K562 (cell line): ENCODE measurements around the gene AKAP13. TPM values are rescaled to one million over a fixed set of nuclear protein-coding genes. Genes with fewer than 3 reads are reported as not detected.

Source experiments
- ATAC-seq: fragments of 200-7000 bp; cut with Tn5 transposase; 3 replicates; pipeline ENCODE4 v1.9.1; 2020; ENCODE audit warnings: moderate library complexity
- BruUV-seq: library from RNA; stranded (reverse); fragments of 400-500 nt; replicated peaks from 2 replicates; lab custom pipeline; 2021; lab: Mats Ljungman, UMichigan
- CTCF ChIA-PET: fragments of 300-600 bp; formaldehyde crosslinking; extraction: SDS; loops from one replicate; lab custom pipeline; 2021; ENCODE audit warnings: low intra/inter-chr PET ratio; lab: Yijun Ruan, JAX
- POLR2A ChIA-PET: fragments of 300-600, 350-650 bp; sonication (Branson Sonifier 250); formaldehyde crosslinking; extraction: SDS; loops from one replicate; lab custom pipeline; 2021; ENCODE audit warnings: antibody characterized with exemption, inconsistent platforms; lab: Yijun Ruan, JAX
- DNase-seq, 4 experiments: peaks; one replicate each; pipeline versions ENCODE4 v3.0.0 to v3.0.0-alpha.2; 2011 to 2018; ENCODE audit warnings: low spot score in 3 of 4, mixed read lengths in 3 of 4; ENCODE audit errors: extremely low read depth in 1 of 4
- FAIRE-seq: peaks from 2 replicates; lab custom pipeline; 2011; peaks lifted over from hg19 to GRCh38; lab: Jason Lieb, UNC
- H2AFZ ChIP-seq: 2 replicates; pipeline ENCODE4 v1.6.0; 2011; ENCODE audit warnings: low read depth, low read length, control low read depth, inconsistent platforms
- H3K27ac ChIP-seq: fragments of 200-600 bp; 3 replicates; pipeline ENCODE4 v1.8.0; 2011; ENCODE audit warnings: low read depth, mild to moderate bottlenecking, control low read depth, inconsistent platforms, low read length, moderate library complexity, mixed read lengths; ENCODE audit errors: extremely low read depth
- H3K27me3 ChIP-seq, 2 experiments: fragments of 300-600 bp in 1 of 2; 2 replicates in 1 of 2; 3 replicates in 1 of 2; pipeline versions ENCODE4 v1.6.0 to v1.8.0; 2011; ENCODE audit warnings: inconsistent platforms in 2 of 2, low read length in 2 of 2, mild to moderate bottlenecking in 1 of 2, mixed read lengths in 1 of 2, moderate library complexity in 1 of 2; ENCODE audit not compliant: control insufficient read depth in 2 of 2, insufficient read depth in 2 of 2
- H3K36me3 ChIP-seq: fragments of 300-600 bp; 3 replicates; pipeline ENCODE4 v1.8.0; 2011; ENCODE audit warnings: mild to moderate bottlenecking, low read length, inconsistent platforms; ENCODE audit not compliant: control insufficient read depth, insufficient read depth
- H3K4me1 ChIP-seq, 2 experiments: fragments of 200-600 bp in 1 of 2; replicated peaks in 1 of 2; 2 replicates in 1 of 2; 3 replicates in 1 of 2; pipeline versions ENCODE4 v1.5.1 to v1.8.0; 2011; ENCODE audit warnings: inconsistent platforms in 2 of 2, low read length in 2 of 2, mild to moderate bottlenecking in 1 of 2, mixed read lengths in 1 of 2, moderate library complexity in 1 of 2; ENCODE audit not compliant: control insufficient read depth in 2 of 2, insufficient read depth in 2 of 2
- H3K4me2 ChIP-seq: 2 replicates; pipeline ENCODE4 v1.6.1; 2011; ENCODE audit warnings: low read length, control low read depth, inconsistent platforms, mixed read lengths; ENCODE audit not compliant: insufficient read depth
- H3K4me3 ChIP-seq: fragments of 200-600 bp; sonication (generic), shearing (Covaris generic); 2 replicates; pipeline ENCODE4 v1.5.1; 2016; ENCODE audit warnings: control low read depth, inconsistent platforms
- H3K79me2 ChIP-seq: fragments of 200-600 bp; 3 replicates; pipeline ENCODE4 v1.8.0; 2011; ENCODE audit warnings: low read length, inconsistent platforms; ENCODE audit not compliant: control insufficient read depth, insufficient read depth
- H3K9ac ChIP-seq, 2 experiments: 2 replicates each; pipeline versions ENCODE4 v1.6.0 to v1.6.1; 2011; ENCODE audit warnings: low read depth in 2 of 2, low read length in 2 of 2, control low read depth in 1 of 2, inconsistent platforms in 1 of 2, mild to moderate bottlenecking in 1 of 2, mixed read lengths in 1 of 2; ENCODE audit not compliant: insufficient read depth in 1 of 2
- H3K9me1 ChIP-seq: one replicate; pipeline ENCODE4 v1.6.0; 2011; ENCODE audit warnings: inconsistent platforms, mild to moderate bottlenecking, low read length, moderate library complexity; ENCODE audit not compliant: control insufficient read depth, insufficient read depth
- H3K9me3 ChIP-seq: replicated peaks from 2 replicates; pipeline ENCODE4 v1.5.1; 2011; ENCODE audit warnings: low read depth, low read length, inconsistent platforms; ENCODE audit not compliant: control insufficient read depth, insufficient read depth
- H4K20me1 ChIP-seq: replicated peaks from 2 replicates; pipeline ENCODE4 v1.6.1; 2011; ENCODE audit warnings: low read length, inconsistent platforms, mixed read lengths; ENCODE audit not compliant: control insufficient read depth, insufficient read depth
- CBX8 ChIP-seq: fragments of 200-600 bp; sonication (generic); IDR thresholded peaks from 2 replicates; pipeline ENCODE4 v1.6.1; 2012; ENCODE audit warnings: borderline replicate concordance, mixed run types, low read depth, mild to moderate bottlenecking, moderate library complexity, mixed read lengths, low read length, control low read depth, inconsistent platforms; ENCODE audit not compliant: poor library complexity, severe bottlenecking; ENCODE audit errors: extremely low read depth
- KLF10 ChIP-seq: fragments of 250-450 bp; sonication (Bioruptor Pico); IDR thresholded peaks from 2 replicates; pipeline ENCODE4 v1.6.1; 2021; ENCODE audit warnings: matching md5 sums
- ZNF224 ChIP-seq: sonication (generic); formaldehyde crosslinking; IDR thresholded peaks from 2 replicates; pipeline ENCODE4 v1.8.0; 2022; ENCODE audit warnings: mild to moderate bottlenecking, missing genetic modification reagents
- WGBS: fragments of 100-300 bp; shearing (Covaris generic); methylation state at CpG from one replicate; pipeline ENCODE4 v1.1.6; 2016; ENCODE audit warnings: low coverage, mixed read lengths; ENCODE audit not compliant: insufficient coverage; ENCODE audit errors: missing lambda C conversion rate; 5-methylcytosine and 5-hydroxymethylcytosine counted together
- in situ Hi-C: fragments of 300-500 bp; cut with MboI; formaldehyde crosslinking; loops from 4 replicates; pipeline ENCODE4 v1.15.0; 2018; ENCODE audit warnings: inconsistent platforms, mixed read lengths
- intact Hi-C: fragments of 100-400 bp; cut with micrococcal nuclease; formaldehyde crosslinking; loops from 2 replicates; pipeline ENCODE4 v1.14.2; 2022
- polyA plus RNA-seq, 8 experiments: library from polyadenylated mRNA; depleted of rRNA in 4 of 8; stranded (reverse) in 5 of 8; unstranded in 3 of 8; fragments of >200 nt; fragmentation: Nextera tagmentation in 2 of 8; fragmentation: Illumina TruSeq in 1 of 8; extraction: Ambion mirVana in 2 of 8; extraction: Trizol in 1 of 8; gene quantifications; 2 replicates each; pipeline versions ENCODE4 v1.2.1 to v1.2.3, GENCODE V29; 2011 to 2014; ENCODE audit warnings: inconsistent platforms in 1 of 8, missing spikeins in 1 of 8
- total RNA-seq, 7 experiments: library from RNA; depleted of rRNA in 6 of 7; stranded (reverse); fragments of >200 nt in 6 of 7; fragmentation: Illumina TruSeq in 2 of 7; extraction: Trizol in 2 of 7; gene quantifications; 2 replicates each; pipeline versions ENCODE4 v1.2.1 to v1.2.3, GENCODE V29; 2011 to 2021; ENCODE audit warnings: low replicate concordance in 1 of 7

AKAP13 gene
- total and polyA plus RNA-seq, 9 of the 15 experiments (the other 6 are each of a cell fraction or from before 2014, with no cell fraction given): 0.03 to 1.7 (median 0.42) TPM

- ATAC-seq: no peak
- Histone ChIP-seq H3K36me3 (no peaks in the 10 kb centered on the region), H3K4me1 (peaks cover 0 to 9% of the 10 kb centered on the region in 2 experiments; a peak in 2 of 5 replicates), H3K27ac (no peak overlapping the region), H3K27me3 (peaks cover 8 to 45% of the 10 kb centered on the region in 2 experiments; a peak in 4 of 5 replicates), H3K9ac (no peak overlapping the region), H3K4me2 (no peak overlapping the region), H3K4me3 (no peak overlapping the region), H3K9me1 (no peaks in the 10 kb centered on the region), H4K20me1 (0 out of 2 replicates have a peak, but pooled peaks cover 10% of the 10 kb centered on the region), H2AFZ (no peak overlapping the region), H3K9me3 (no peaks in the 10 kb centered on the region), H3K79me2 (no peaks in the 10 kb centered on the region)
- TF ChIP-seq KLF10: no peak
- TF ChIP-seq CBX8: no peak
- no peak for TF ChIP-seq ZNF224 (CRISPR knock-in tag)
- no peak for DNase-seq
- FAIRE-seq: no peak
- WGBS: 6% methylated on average over 14 of the region's 14 CpGs
- POLR2A ChIA-PET: interaction anchor here (1.1 kb wide), 1 partner anchor 15 kb away, joined by 3 read pairs; no protein-coding TSS in a partner anchor
- CTCF ChIA-PET: no interaction called here
- intact Hi-C loops (no loop called here), in situ Hi-C loops (no loop called here)
- no TSS peak for BruUV-seq
These were observed 412.6 kb downstream of the AKAP13 start for GRCh38 chr15:85792912-85793590.
